Esophagus squamous epithelium (tissue), 5 donors: ENCODE measurements around the gene SDHC. TPM values are rescaled to one million over a fixed set of nuclear protein-coding genes. Genes with fewer than 3 reads are reported as not detected.

Experiments used
- DNase-seq: peaks from one replicate; lab custom pipeline; 2025; lab: John Stamatoyannopoulos, UW
- H3K27ac ChIP-seq, 4 donors: fragments of 200-600 bp; sonication (generic); one replicate each; pipeline ENCODE4 v1.5.1; 2016 to 2019; ENCODE audit warnings: mild to moderate bottlenecking in 1 of 4
- H3K27me3 ChIP-seq, 4 donors: fragments of 200-600 bp; sonication (generic); 1 replicate in 3 of 4; 2 replicates in 1 of 4; pipeline versions ENCODE4 v1.5.1 to v1.6.0; 2017 to 2021; ENCODE audit warnings: antibody characterized with exemption in 1 of 4
- H3K36me3 ChIP-seq, 3 donors: fragments of 200-600 bp; sonication (generic); one replicate each; pipeline ENCODE4 v1.5.1; 2016 to 2019
- H3K4me1 ChIP-seq, 3 donors: fragments of 200-600 bp; sonication (generic); one replicate each; pipeline ENCODE4 v1.5.1; 2017 to 2019
- H3K4me3 ChIP-seq, 4 donors: fragments of 200-600 bp; sonication (generic); 1 replicate in 3 of 4; 2 replicates in 1 of 4; pipeline ENCODE4 v1.5.1; 2016 to 2019; ENCODE audit warnings: mild to moderate bottlenecking in 2 of 4, moderate library complexity in 1 of 4
- H3K9me3 ChIP-seq, 3 donors: fragments of 200-600 bp; sonication (generic); one replicate each; pipeline ENCODE4 v1.5.1; 2016 to 2019
- POLR2A ChIP-seq, 4 donors: fragments of 450-650 bp; IDR thresholded peaks; one replicate each; pipeline ENCODE4 v1.6.1; 2017; ENCODE audit warnings: antibody characterized with exemption in 4 of 4, mild to moderate bottlenecking in 4 of 4, moderate library complexity in 3 of 4
- WGBS, 2 donors: methylation state at CpG; one replicate each; pipeline ENCODE4 v1.1.5; 2018; 5-methylcytosine and 5-hydroxymethylcytosine counted together
- intact Hi-C: fragments of 100-400 bp; cut with DNase I; formaldehyde crosslinking; loops from one replicate; pipeline ENCODE4 v1.15.0; 2022
- total RNA-seq, 4 donors: library from RNA; depleted of rRNA; stranded (reverse); fragments of >200 nt; gene quantifications; one replicate each; pipeline ENCODE4 v1.1.0, GENCODE V29; 2016
- TF ChIP-seq, protein P1 (sequence below), 6 experiments: fragments of 450-650 bp in 4 of 6; fragments of 200-600 bp in 2 of 6; sonication (generic) in 2 of 6; IDR thresholded peaks; one replicate each; pipeline ENCODE4 v1.5.1; 2016 to 2019; ENCODE audit warnings: antibody characterized with exemption in 6 of 6, mild to moderate bottlenecking in 4 of 6, moderate library complexity in 4 of 6
- donor health status: DM: yes; HTN: yes; CAD: no.

SDHC gene
- total RNA-seq, 4 donors from 2014 or later, result 32.2 to 138 (median 70.1) TPM

DNA sequence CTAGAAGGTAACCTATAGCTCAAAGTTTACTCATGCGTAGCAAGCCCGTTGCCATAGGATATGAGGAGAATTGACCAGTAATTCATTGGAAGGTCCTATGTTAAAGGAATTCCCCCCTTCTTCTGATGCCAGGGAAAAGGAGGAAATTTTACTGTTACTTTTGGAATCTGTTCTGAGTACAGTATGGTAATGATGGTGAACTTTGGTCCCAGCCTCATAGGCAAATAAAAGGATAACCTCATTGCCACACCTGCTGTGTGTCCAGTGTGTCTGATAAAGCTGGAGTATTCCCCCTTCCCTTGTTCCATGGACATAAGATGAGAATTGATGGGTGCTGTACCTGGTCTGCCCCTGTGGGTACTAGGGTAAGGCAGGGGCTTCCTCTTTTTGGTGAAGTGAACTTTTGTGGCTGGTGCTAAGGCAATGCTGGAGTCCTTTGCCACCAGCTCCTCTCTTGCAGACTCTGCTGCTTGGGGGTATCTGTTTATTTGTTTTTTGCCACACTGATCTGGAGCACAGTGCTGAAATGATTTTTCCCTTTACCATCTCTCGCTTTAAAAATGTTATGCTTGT, 26.6 kb upstream of the SDHC start:
- H3K4me1 ChIP-seq, result no peaks in the 10 kb centered on the region
- no peaks in the 10 kb centered on the region for H3K9me3 ChIP-seq
- WGBS, 2 donors, result 87 to 90% methylated on average over 3 of the region's 3 CpGs
- no peak for DNase-seq
- no peak overlapping the region for H3K4me3 ChIP-seq
- peaks cover 0 to 18% (median 5%) of the 10 kb centered on the region in 3 donors for H3K36me3 ChIP-seq
- H3K27ac ChIP-seq, result no peak overlapping the region
- TF ChIP-seq, protein P1, sequence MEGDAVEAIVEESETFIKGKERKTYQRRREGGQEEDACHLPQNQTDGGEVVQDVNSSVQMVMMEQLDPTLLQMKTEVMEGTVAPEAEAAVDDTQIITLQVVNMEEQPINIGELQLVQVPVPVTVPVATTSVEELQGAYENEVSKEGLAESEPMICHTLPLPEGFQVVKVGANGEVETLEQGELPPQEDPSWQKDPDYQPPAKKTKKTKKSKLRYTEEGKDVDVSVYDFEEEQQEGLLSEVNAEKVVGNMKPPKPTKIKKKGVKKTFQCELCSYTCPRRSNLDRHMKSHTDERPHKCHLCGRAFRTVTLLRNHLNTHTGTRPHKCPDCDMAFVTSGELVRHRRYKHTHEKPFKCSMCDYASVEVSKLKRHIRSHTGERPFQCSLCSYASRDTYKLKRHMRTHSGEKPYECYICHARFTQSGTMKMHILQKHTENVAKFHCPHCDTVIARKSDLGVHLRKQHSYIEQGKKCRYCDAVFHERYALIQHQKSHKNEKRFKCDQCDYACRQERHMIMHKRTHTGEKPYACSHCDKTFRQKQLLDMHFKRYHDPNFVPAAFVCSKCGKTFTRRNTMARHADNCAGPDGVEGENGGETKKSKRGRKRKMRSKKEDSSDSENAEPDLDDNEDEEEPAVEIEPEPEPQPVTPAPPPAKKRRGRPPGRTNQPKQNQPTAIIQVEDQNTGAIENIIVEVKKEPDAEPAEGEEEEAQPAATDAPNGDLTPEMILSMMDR (IDR thresholded peaks at IDR 0.05), result no peak
- no peak for TF ChIP-seq POLR2A (IDR thresholded peaks at IDR 0.05)
- H3K27me3 ChIP-seq, result no peaks in the 10 kb centered on the region
- intact Hi-C loops, result no loop called here

DNA sequence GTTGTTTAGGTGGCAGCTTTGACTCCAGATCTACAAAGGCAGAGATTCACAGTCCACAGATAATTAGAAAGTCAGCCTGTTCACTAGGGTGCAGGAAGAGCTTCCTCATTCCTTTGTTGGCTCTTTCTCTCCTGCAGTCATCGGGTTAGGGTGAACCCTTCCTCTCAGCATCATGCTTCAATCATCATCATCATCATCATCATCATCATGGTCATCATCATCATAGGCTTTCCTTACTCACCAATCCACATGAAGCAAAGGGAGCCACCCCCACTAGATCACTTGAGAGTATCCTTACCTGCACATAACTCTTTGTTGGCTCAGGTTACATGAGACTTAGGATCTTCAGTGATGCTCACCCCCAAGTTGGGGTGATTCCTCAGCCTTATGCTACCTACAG, 23.4 kb upstream of the SDHC start:
- Histone ChIP-seq H3K36me3 (peaks cover 0 to 5% (median 0%) of the 10 kb centered on the region in 3 donors), H3K9me3 (no peaks in the 10 kb centered on the region), H3K27me3 (no peaks in the 10 kb centered on the region), H3K4me1 (no peaks in the 10 kb centered on the region), H3K27ac (no peak overlapping the region), H3K4me3 (no peak overlapping the region)
- no peak for DNase-seq
- intact Hi-C loops, result loop anchor here (5.0 to 10.0 kb wide), 2 partner anchors 63 to 84 kb away; partner anchors contain the start of gene TOMM40L
- TF ChIP-seq, protein P1 (IDR thresholded peaks at IDR 0.05), result no peak
- no peak for TF ChIP-seq POLR2A (IDR thresholded peaks at IDR 0.05)
- 55 to 78% methylated on average over 1 of the region's 1 CpG for WGBS, 2 donors

DNA sequence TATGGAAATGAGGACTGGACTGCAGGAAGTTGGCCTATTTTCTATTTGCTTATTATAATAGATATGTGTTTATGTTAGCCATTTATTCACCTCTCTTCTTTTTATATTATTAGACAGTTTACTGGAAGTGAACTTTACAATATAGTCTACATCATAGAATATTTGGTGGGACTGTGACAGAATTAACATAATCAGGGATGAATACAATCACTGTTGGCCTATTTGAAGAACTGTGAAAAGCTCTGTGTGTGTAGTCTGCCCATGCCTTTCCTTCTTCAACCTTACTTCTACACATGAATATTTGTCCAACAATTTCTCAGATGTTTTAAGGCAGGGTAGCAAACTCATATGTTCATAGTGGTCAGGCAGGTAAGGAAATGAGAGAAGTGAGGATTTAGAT, 16.8 kb upstream of the SDHC start:
- H3K4me3 ChIP-seq, result no peak overlapping the region
- no peaks in the 10 kb centered on the region for H3K4me1 ChIP-seq
- TF ChIP-seq POLR2A (IDR thresholded peaks at IDR 0.05), result no peak
- TF ChIP-seq, protein P1 (IDR thresholded peaks at IDR 0.05), result no peak
- no peak for DNase-seq
- H3K27me3 ChIP-seq, result no peaks in the 10 kb centered on the region
- H3K9me3 ChIP-seq, result no peaks in the 10 kb centered on the region
- no peaks in the 10 kb centered on the region for H3K36me3 ChIP-seq
- intact Hi-C loops, result loop anchor here (10.0 kb wide), 1 partner anchor 77 kb away; no protein-coding TSS in a partner anchor
- no peak overlapping the region for H3K27ac ChIP-seq

GRCh38 chr1:161298116-161298515, 16.1 kb upstream of the SDHC start:
- H3K4me1 ChIP-seq, result no peaks in the 10 kb centered on the region
- no peak for TF ChIP-seq POLR2A (IDR thresholded peaks at IDR 0.05)
- TF ChIP-seq, protein P1 (IDR thresholded peaks at IDR 0.05), result no peak
- no peaks in the 10 kb centered on the region for H3K27me3 ChIP-seq
- no peaks in the 10 kb centered on the region for H3K36me3 ChIP-seq
- H3K9me3 ChIP-seq, result no peaks in the 10 kb centered on the region
- intact Hi-C loops, result loop anchor here (10.0 kb wide), 1 partner anchor 77 kb away; no protein-coding TSS in a partner anchor
- DNase-seq, result no peak
- H3K27ac ChIP-seq, result no peak overlapping the region
- H3K4me3 ChIP-seq, result no peak overlapping the region
- 86 to 87% methylated on average over 5 to 6 of the region's 6 CpGs for WGBS, 2 donors

- Histone ChIP-seq H3K36me3 (no peaks in the 10 kb centered on the region), H3K9me3 (no peaks in the 10 kb centered on the region), H3K27me3 (no peaks in the 10 kb centered on the region), H3K4me1 (peaks cover 0 to 11% (median 3%) of the 10 kb centered on the region in 3 donors), H3K4me3 (no peak overlapping the region), H3K27ac (no peak overlapping the region)
- 88 to 89% methylated on average over 7 of the region's 9 CpGs for WGBS, 2 donors
- no peak for TF ChIP-seq POLR2A (IDR thresholded peaks at IDR 0.05)
- TF ChIP-seq, protein P1 (IDR thresholded peaks at IDR 0.05), result no peak
- intact Hi-C loops, result loop anchor here (10.0 kb wide), 1 partner anchor 75 kb away; no protein-coding TSS in a partner anchor
- DNase-seq, result no peak
These were observed 14.8 kb upstream of the SDHC start for GRCh38 chr1:161299347-161299746.
